Activated CD8-positive, alpha-beta memory T cell treated with anti-CD3 and anti-CD28 coated beads, Interleukin-2, amount 10 ng/mL, durations not matched to agents 7 days and 5 days (primary cell): ENCODE data around the gene GATAD2B. TPM values are rescaled to one million over a fixed set of nuclear protein-coding genes. Genes with fewer than 3 reads are reported as not detected.
A peak's percentile ranks its signal among the peaks of the same experiment; 100 is the strongest.

ENCODE experiments used
- ATAC-seq: fragments of 150-1000 bp; cut with Tn5 transposase; one replicate; pipeline ENCODE4 v1.10.0; 2021; ENCODE audit warnings: moderate library complexity
- CTCF ChIA-PET: fragments of 350-600 bp; sonication (Branson Sonifier 250); formaldehyde crosslinking; loops from one replicate; lab custom pipeline; 2021; ENCODE audit warnings: antibody characterized with exemption; lab: Charles Lee
- DNase-seq: peaks from one replicate; pipeline ENCODE4 v3.0.0-alpha.2; 2020
- H3K27ac Mint-ChIP-seq: one replicate; pipeline ENCODE4 v1.8.0; 2021; ENCODE audit warnings: mild to moderate bottlenecking, mixed read lengths
- H3K27me3 Mint-ChIP-seq: one replicate; pipeline ENCODE4 v1.8.0; 2021; ENCODE audit warnings: mixed read lengths
- H3K36me3 Mint-ChIP-seq: one replicate; pipeline ENCODE4 v1.8.0; 2021; ENCODE audit warnings: mild to moderate bottlenecking, mixed read lengths
- H3K4me1 Mint-ChIP-seq: one replicate; pipeline ENCODE4 v1.8.0; 2021; ENCODE audit warnings: mixed read lengths
- H3K4me3 Mint-ChIP-seq: one replicate; pipeline ENCODE4 v1.8.0; 2021; ENCODE audit warnings: mild to moderate bottlenecking, moderate library complexity, mixed read lengths
- H3K9me3 Mint-ChIP-seq: one replicate; pipeline ENCODE4 v1.8.0; 2022; ENCODE audit warnings: low read depth, mixed read lengths
- total RNA-seq, 2 experiments: library from RNA; stranded (reverse); gene quantifications; one replicate each; pipeline ENCODE4 v1.2.3, GENCODE V29; 2021

Gene GATAD2B
- total RNA-seq, 2 experiments from 2014 or later: 72.5 to 77.9 TPM

GRCh38 chr1:153827168-153827964 lies 95.4 kb downstream of the GATAD2B start:
- Mint-ChIP-seq H3K9me3 (no peaks in the 10 kb centered on the region), H3K36me3 (peaks cover 15% of the 10 kb centered on the region), H3K27ac (no peak overlapping the region), H3K27me3 (no peaks in the 10 kb centered on the region), H3K4me1 (peaks cover 2% of the 10 kb centered on the region), H3K4me3 (no peak overlapping the region)
- DNase-seq: no peak
- CTCF ChIA-PET: interaction anchor here (1.2 to 2.0 kb wide), 3 partner anchors 92 to 159 kb away, joined by 3 to 6 read pairs (median 4); partner anchors contain the start of genes DENND4B and RAB13
- no peak for ATAC-seq

GRCh38 chr1:153818876-153819275 lies 103.9 kb downstream of the GATAD2B start:
- Mint-ChIP-seq H3K9me3 (no peaks in the 10 kb centered on the region), H3K4me3 (no peak overlapping the region), H3K36me3 (peaks cover 31% of the 10 kb centered on the region), H3K27me3 (no peaks in the 10 kb centered on the region), H3K4me1 (no peaks in the 10 kb centered on the region), H3K27ac (no peak overlapping the region)
- CTCF ChIA-PET: interaction anchor here (1.2 kb wide), 1 partner anchor 10 kb away, joined by 3 read pairs; no protein-coding TSS in a partner anchor
- ATAC-seq: no peak
- DNase-seq: no peak

GRCh38 chr1:153816283-153816889 lies 106.4 kb downstream of the GATAD2B start:
- DNase-seq: no peak
- Mint-ChIP-seq H3K36me3 (peaks cover 48% of the 10 kb centered on the region), H3K4me1 (no peaks in the 10 kb centered on the region), H3K27ac (no peak overlapping the region), H3K4me3 (no peak overlapping the region), H3K9me3 (no peaks in the 10 kb centered on the region), H3K27me3 (no peaks in the 10 kb centered on the region)
- no peak for ATAC-seq
- CTCF ChIA-PET: interaction anchor here (1.8 to 2.8 kb wide), 3 partner anchors 103 to 170 kb away, joined by 4 to 9 read pairs (median 6); partner anchors contain the start of genes DENND4B and RAB13

GRCh38 chr1:153805886-153806719 lies 116.7 kb downstream of the GATAD2B start:
- H3K4me3 Mint-ChIP-seq: no peak overlapping the region
- H3K4me1 Mint-ChIP-seq: peaks cover 22% of the 10 kb centered on the region
- H3K27ac Mint-ChIP-seq: peak overlapping the region; percentile 74
- DNase-seq (no peak), ATAC-seq (no peak)
- H3K9me3 Mint-ChIP-seq: no peaks in the 10 kb centered on the region
- CTCF ChIA-PET: interaction anchor here (0.7 to 5.5 kb wide), 5 partner anchors 9 to 181 kb away, joined by 3 to 26 read pairs (median 18); partner anchors contain the start of genes DENND4B and RAB13
- no peaks in the 10 kb centered on the region for H3K27me3 Mint-ChIP-seq
- H3K36me3 Mint-ChIP-seq: peaks cover 23% of the 10 kb centered on the region

- peak overlapping the region; percentile 74 for H3K27ac Mint-ChIP-seq
- no peak overlapping the region for H3K4me3 Mint-ChIP-seq
- DNase-seq: peak; percentile 87
- ATAC-seq: peak; percentile 93
- peaks cover 22% of the 10 kb centered on the region for H3K4me1 Mint-ChIP-seq
- H3K27me3 Mint-ChIP-seq: no peaks in the 10 kb centered on the region
- peaks cover 21% of the 10 kb centered on the region for H3K36me3 Mint-ChIP-seq
- CTCF ChIA-PET: interaction anchor here (1.1 to 5.5 kb wide), 4 partner anchors 139 to 182 kb away, joined by 3 to 26 read pairs (median 14); partner anchors contain the start of genes DENND4B and RAB13
- no peaks in the 10 kb centered on the region for H3K9me3 Mint-ChIP-seq
These were observed 117.6 kb downstream of the GATAD2B start for GRCh38 chr1:153805042-153805745.

- no peak for ATAC-seq
- Mint-ChIP-seq H3K4me3 (no peak overlapping the region), H3K4me1 (peaks cover 22% of the 10 kb centered on the region), H3K9me3 (no peaks in the 10 kb centered on the region), H3K36me3 (peaks cover 13% of the 10 kb centered on the region), H3K27ac (peak overlapping the region; percentile 40), H3K27me3 (no peaks in the 10 kb centered on the region)
- DNase-seq: no peak
- CTCF ChIA-PET: interaction anchor here (0.6 to 5.5 kb wide), 5 partner anchors 140 to 637 kb away, joined by 3 to 26 read pairs (median 6); partner anchors contain the start of genes DENND4B and RAB13
These were observed 118.7 kb downstream of the GATAD2B start for GRCh38 chr1:153804112-153804511.

- Mint-ChIP-seq H3K4me1 (peaks cover 22% of the 10 kb centered on the region), H3K9me3 (no peaks in the 10 kb centered on the region), H3K36me3 (peaks cover 10% of the 10 kb centered on the region), H3K4me3 (no peak overlapping the region), H3K27me3 (no peaks in the 10 kb centered on the region), H3K27ac (peak overlapping the region; percentile 19)
- ATAC-seq (no peak), DNase-seq (no peak)
- CTCF ChIA-PET: interaction anchor here (0.5 to 5.5 kb wide), 5 partner anchors 38 to 183 kb away, joined by 3 to 26 read pairs (median 6); partner anchors contain the start of genes DENND4B and RAB13
These were observed 119.2 kb downstream of the GATAD2B start for GRCh38 chr1:153803470-153804056.

- no peaks in the 10 kb centered on the region for H3K9me3 Mint-ChIP-seq
- CTCF ChIA-PET: interaction anchor here (0.6 to 11.6 kb wide), 4 partner anchors 112 to 183 kb away, joined by 3 to 96 read pairs (median 14); partner anchors contain the start of genes DENND4B and RAB13
- no peak overlapping the region for H3K4me3 Mint-ChIP-seq
- DNase-seq: no peak
- H3K4me1 Mint-ChIP-seq: peaks cover 26% of the 10 kb centered on the region
- H3K27me3 Mint-ChIP-seq: no peaks in the 10 kb centered on the region
- ATAC-seq: no peak
- no peak overlapping the region for H3K27ac Mint-ChIP-seq
- peaks cover 5% of the 10 kb centered on the region for H3K36me3 Mint-ChIP-seq
These were observed 120.7 kb downstream of the GATAD2B start for GRCh38 chr1:153801786-153802697.

GRCh38 chr1:153801028-153801625 lies 121.6 kb downstream of the GATAD2B start:
- Mint-ChIP-seq H3K27ac (no peak overlapping the region), H3K4me1 (peaks cover 32% of the 10 kb centered on the region), H3K4me3 (no peak overlapping the region), H3K36me3 (peaks cover 5% of the 10 kb centered on the region), H3K9me3 (no peaks in the 10 kb centered on the region), H3K27me3 (no peaks in the 10 kb centered on the region)
- ATAC-seq (no peak), DNase-seq (no peak)
- CTCF ChIA-PET: interaction anchor here (5.5 to 11.6 kb wide), 2 partner anchors 145 to 184 kb away, joined by 26 to 96 read pairs; partner anchors contain the start of genes DENND4B and RAB13

- CTCF ChIA-PET: interaction anchor here (11.6 kb wide), 1 partner anchor 185 kb away, joined by 96 read pairs; the partner anchor contains the start of gene RAB13
- Mint-ChIP-seq H3K4me3 (no peak overlapping the region), H3K36me3 (peaks cover 4% of the 10 kb centered on the region), H3K4me1 (peaks cover 31% of the 10 kb centered on the region), H3K27me3 (no peaks in the 10 kb centered on the region), H3K27ac (no peak overlapping the region), H3K9me3 (no peaks in the 10 kb centered on the region)
- ATAC-seq: no peak
- DNase-seq: no peak
These were observed 122.3 kb downstream of the GATAD2B start for GRCh38 chr1:153800516-153800915.
